Measurements from ENCODE around the gene HAUS5. TPM values are rescaled to one million over a fixed set of nuclear protein-coding genes. Genes with fewer than 3 reads are reported as not detected.

HAUS5 gene
- total RNA-seq, 2 donors from 2014 or later, result 5.0 to 17.0 TPM

- DNase-seq, result no peak
- TF ChIP-seq CTCF (IDR thresholded peaks at IDR 0.05), result no peak
- H3K27ac ChIP-seq, result no peak overlapping the region
Measured at GRCh38 chr19:35665604-35666003, 53.1 kb downstream of the HAUS5 start.

GRCh38 chr19:35666251-35666913 is 53.8 kb downstream of the HAUS5 start, which contains the start of gene UPK1A:
UPK1A (plus strand) TSS chr19:35666517; CDS start chr19:35666813, 296 bp downstream.
- no peak for DNase-seq
- Histone ChIP-seq H3K27ac (no peak within 1 kb of the TSS), H3K9ac (ENCODE audit: low read depth in 2 of 2, low read length in 2 of 2) (no peak within 1 kb of the TSS)

More at GRCh38 chr19:35665604-35666003, 53.1 kb downstream of the HAUS5 start:
- Histone ChIP-seq H3K9me3 (no peaks in the 10 kb centered on the region), H3K4me1 (no peaks in the 10 kb centered on the region), H3K27me3 (no peaks in the 10 kb centered on the region), H3K9ac (ENCODE audit: low read depth in 2 of 2, low read length in 2 of 2) (no peak overlapping the region), H3K4me3 (no peak overlapping the region), H3K36me3 (no peaks in the 10 kb centered on the region)
- intact Hi-C loops (cut with DNase I), result no loop called here

GRCh38 chr19:35669566-35669965 is 57.0 kb downstream of the HAUS5 start:
- no peak for TF ChIP-seq CTCF (IDR thresholded peaks at IDR 0.05)
- DNase-seq, result no peak
- no peak overlapping the region for H3K27ac ChIP-seq
- H3K9me3 ChIP-seq, result no peaks in the 10 kb centered on the region
- H3K4me1 ChIP-seq, result no peaks in the 10 kb centered on the region
- H3K4me3 ChIP-seq, result no peak overlapping the region
- no peak overlapping the region for H3K9ac ChIP-seq (ENCODE audit: low read depth in 2 of 2, low read length in 2 of 2)
- peaks cover 18% of the 10 kb centered on the region for H3K27me3 ChIP-seq
- intact Hi-C loops (cut with DNase I), result no loop called here
- H3K36me3 ChIP-seq, result no peaks in the 10 kb centered on the region

More at GRCh38 chr19:35666251-35666913, 53.8 kb downstream of the HAUS5 start, which contains the start of gene UPK1A:
- no peak for TF ChIP-seq CTCF (IDR thresholded peaks at IDR 0.05)
- intact Hi-C loops (cut with DNase I), result no loop called here
- Histone ChIP-seq H3K36me3 (no peaks in the 10 kb centered on the region), H3K9me3 (no peaks in the 10 kb centered on the region), H3K4me1 (no peaks in the 10 kb centered on the region), H3K27me3 (no peaks in the 10 kb centered on the region), H3K4me3 (no peak within 1 kb of the TSS)

- Histone ChIP-seq H3K4me3 (no peak overlapping the region), H3K9ac (ENCODE audit: low read depth in 2 of 2, low read length in 2 of 2) (no peak overlapping the region), H3K9me3 (no peaks in the 10 kb centered on the region), H3K4me1 (no peaks in the 10 kb centered on the region), H3K27ac (no peak overlapping the region), H3K36me3 (no peaks in the 10 kb centered on the region), H3K27me3 (peaks cover 18% of the 10 kb centered on the region)
- no peak for DNase-seq
- intact Hi-C loops (cut with DNase I), result no loop called here
- no peak for TF ChIP-seq CTCF (IDR thresholded peaks at IDR 0.05)
Measured at GRCh38 chr19:35669974-35670373, 57.4 kb downstream of the HAUS5 start.

GRCh38 chr19:35670686-35671085 is 58.2 kb downstream of the HAUS5 start:
- Histone ChIP-seq H3K27ac (no peak overlapping the region), H3K27me3 (peaks cover 18% of the 10 kb centered on the region)
- intact Hi-C loops (cut with DNase I), result no loop called here

More at GRCh38 chr19:35670686-35671085, 58.2 kb downstream of the HAUS5 start:
- no peak overlapping the region for H3K4me3 ChIP-seq
- no peaks in the 10 kb centered on the region for H3K36me3 ChIP-seq
- H3K9ac ChIP-seq (ENCODE audit: low read depth in 2 of 2, low read length in 2 of 2), result no peak overlapping the region
- DNase-seq, result no peak
- TF ChIP-seq CTCF (IDR thresholded peaks at IDR 0.05), result no peak
- no peaks in the 10 kb centered on the region for H3K4me1 ChIP-seq
- no peaks in the 10 kb centered on the region for H3K9me3 ChIP-seq
